DND-41 (cell line): ENCODE data around the gene TRMT2B.

ENCODE experiments used
- ATAC-seq: fragments of 200-7000 bp; cut with Tn5 transposase; 3 replicates; pipeline ENCODE4 v1.9.1; 2021; ENCODE audit warnings: low read depth; ENCODE audit not compliant: insufficient read depth
- DNase-seq: peaks from one replicate; pipeline ENCODE4 v3.0.0-alpha.2; 2020
- H2AFZ ChIP-seq: 2 replicates; pipeline ENCODE4 v1.6.0; 2012; ENCODE audit warnings: low read depth, low read length
- H3K27ac ChIP-seq: 2 replicates; pipeline ENCODE4 v1.5.1; 2012; ENCODE audit warnings: low read length, inconsistent platforms
- H3K27me3 ChIP-seq: fragments of 200-600 bp; sonication (generic); 2 replicates; pipeline ENCODE4 v1.6.0; 2012; ENCODE audit warnings: low read length, mild to moderate bottlenecking, inconsistent platforms; ENCODE audit not compliant: insufficient read depth, poor library complexity
- H3K36me3 ChIP-seq: 2 replicates; pipeline ENCODE4 v1.5.1; 2012; ENCODE audit warnings: low read length, inconsistent platforms; ENCODE audit not compliant: insufficient read depth
- H3K4me1 ChIP-seq: 2 replicates; pipeline ENCODE4 v1.5.1; 2012; ENCODE audit warnings: mild to moderate bottlenecking, low read length; ENCODE audit not compliant: insufficient read depth
- H3K4me2 ChIP-seq: 2 replicates; pipeline ENCODE4 v1.6.0; 2012; ENCODE audit warnings: mild to moderate bottlenecking, moderate library complexity, low read length, inconsistent platforms; ENCODE audit not compliant: insufficient read depth
- H3K4me3 ChIP-seq, 2 experiments: fragments of 200-600 bp in 1 of 2; shearing (Covaris generic) in 1 of 2; 2 replicates each; pipeline ENCODE4 v1.5.1; 2012 to 2016; ENCODE audit warnings: inconsistent platforms in 2 of 2, low read length in 2 of 2, mild to moderate bottlenecking in 2 of 2, low read depth in 1 of 2, moderate library complexity in 1 of 2
- H3K79me2 ChIP-seq: 2 replicates; pipeline ENCODE4 v1.6.0; 2012; ENCODE audit warnings: low read length, inconsistent platforms; ENCODE audit not compliant: insufficient read depth
- H3K9ac ChIP-seq: 2 replicates; pipeline ENCODE4 v1.6.0; 2012; ENCODE audit warnings: low read depth, mild to moderate bottlenecking, inconsistent platforms, low read length, moderate library complexity
- H3K9me3 ChIP-seq: 2 replicates; pipeline ENCODE4 v1.5.1; 2012; ENCODE audit warnings: low read length, moderate library complexity, mild to moderate bottlenecking, inconsistent platforms; ENCODE audit not compliant: insufficient read depth, severe bottlenecking
- H4K20me1 ChIP-seq: 2 replicates; pipeline ENCODE4 v1.6.0; 2012; ENCODE audit warnings: low read length; ENCODE audit not compliant: insufficient read depth
- CTCF ChIP-seq: IDR thresholded peaks from 2 replicates; pipeline ENCODE4 v1.5.1; 2012; ENCODE audit warnings: borderline replicate concordance, low read length, moderate library complexity, mild to moderate bottlenecking; ENCODE audit not compliant: poor library complexity, severe bottlenecking; ENCODE audit errors: extremely low read depth
- EZH2 ChIP-seq: IDR thresholded peaks from 3 replicates; pipeline ENCODE4 v1.6.1; 2012; ENCODE audit warnings: borderline replicate concordance, low read depth, mild to moderate bottlenecking, moderate library complexity, low read length, inconsistent platforms; ENCODE audit not compliant: severe bottlenecking

Gene TRMT2B

GRCh38 chrX:101081231-101081630, 29.3 kb upstream of the TRMT2B start:
- no peak overlapping the region for H3K4me2 ChIP-seq
- H3K27ac ChIP-seq: no peak overlapping the region
- ATAC-seq (no peak), DNase-seq (no peak)
- H2AFZ ChIP-seq: no peak overlapping the region
- H3K9me3 ChIP-seq: no peaks in the 10 kb centered on the region
- no peaks in the 10 kb centered on the region for H3K27me3 ChIP-seq
- no peaks in the 10 kb centered on the region for H4K20me1 ChIP-seq
- no peaks in the 10 kb centered on the region for H3K79me2 ChIP-seq
- H3K9ac ChIP-seq: no peak overlapping the region
- H3K4me1 ChIP-seq: no peaks in the 10 kb centered on the region
- TF ChIP-seq EZH2: no peak
- TF ChIP-seq CTCF: no peak
- no peak overlapping the region for H3K4me3 ChIP-seq
- H3K36me3 ChIP-seq: no peaks in the 10 kb centered on the region

DNA sequence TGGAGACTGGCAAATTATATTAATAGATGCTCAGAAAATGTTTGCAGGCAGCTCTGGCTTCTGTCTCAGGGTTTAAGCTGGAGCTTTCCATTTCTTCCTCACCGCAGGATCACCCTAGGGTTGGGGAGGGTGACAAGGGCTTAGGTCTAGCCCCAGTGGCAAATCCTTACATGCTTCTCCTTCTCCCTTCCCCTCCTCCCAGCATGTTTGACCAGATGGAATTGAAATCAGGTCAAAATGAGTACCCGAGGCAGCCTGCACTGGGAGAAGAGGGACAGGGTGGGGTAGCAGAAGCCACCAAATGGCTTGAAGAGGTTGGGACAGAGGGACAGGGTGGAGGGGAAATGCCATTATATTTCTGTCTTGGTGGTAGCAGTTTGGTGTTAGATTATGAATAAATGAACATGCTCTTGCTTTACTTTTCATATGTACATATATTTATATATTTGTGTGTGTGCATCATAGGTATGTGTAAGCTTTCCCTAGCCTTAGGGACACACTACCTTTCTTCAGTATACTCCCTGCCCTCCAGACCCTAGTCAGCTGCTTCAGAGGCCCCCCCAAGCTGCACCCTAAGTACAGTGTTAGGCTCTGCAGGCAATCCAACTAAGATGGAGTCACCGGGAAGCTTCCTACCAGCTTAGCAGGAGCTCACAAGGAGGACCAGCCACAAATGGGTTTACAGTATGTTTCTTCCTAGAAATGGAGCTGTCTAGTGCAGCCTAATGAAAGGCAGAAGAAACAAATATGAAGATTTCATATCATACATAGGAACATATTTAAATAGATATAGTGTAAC, 28.6 kb upstream of the TRMT2B start:
- H3K9me3 ChIP-seq: no peaks in the 10 kb centered on the region
- no peak overlapping the region for H3K4me3 ChIP-seq
- H3K9ac ChIP-seq: no peak overlapping the region
- H3K79me2 ChIP-seq: no peaks in the 10 kb centered on the region
- H4K20me1 ChIP-seq: no peaks in the 10 kb centered on the region
- no peak overlapping the region for H2AFZ ChIP-seq
- no peaks in the 10 kb centered on the region for H3K27me3 ChIP-seq
- no peak for DNase-seq
- H3K27ac ChIP-seq: no peak overlapping the region
- TF ChIP-seq CTCF (no peak), EZH2 (no peak)
- no peaks in the 10 kb centered on the region for H3K4me1 ChIP-seq
- no peaks in the 10 kb centered on the region for H3K36me3 ChIP-seq
- H3K4me2 ChIP-seq: no peak overlapping the region
- ATAC-seq: no peak

- no peaks in the 10 kb centered on the region for H3K79me2 ChIP-seq
- no peak overlapping the region for H3K9ac ChIP-seq
- no peaks in the 10 kb centered on the region for H3K9me3 ChIP-seq
- no peaks in the 10 kb centered on the region for H3K4me1 ChIP-seq
- no peak overlapping the region for H3K4me2 ChIP-seq
- H3K27me3 ChIP-seq: no peaks in the 10 kb centered on the region
- H4K20me1 ChIP-seq: no peaks in the 10 kb centered on the region
- no peak overlapping the region for H3K4me3 ChIP-seq
- no peak overlapping the region for H3K27ac ChIP-seq
- TF ChIP-seq CTCF (no peak), EZH2 (no peak)
- ATAC-seq (no peak), DNase-seq (no peak)
- no peaks in the 10 kb centered on the region for H3K36me3 ChIP-seq
- no peak overlapping the region for H2AFZ ChIP-seq
Measured at GRCh38 chrX:101079736-101080270, 27.9 kb upstream of the TRMT2B start.
